ENCODE measurements around the gene RHBDF2. TPM values are rescaled to one million over a fixed set of nuclear protein-coding genes. Genes with fewer than 3 reads are reported as not detected.
"Not testable (repeated sequence)": the region's sequence is repeated elsewhere in the genome, so short reads cannot be mapped to it uniquely, and the experiment has no call there.

RHBDF2 gene
- total RNA-seq, 2 experiments from 2014 or later, result 33.2 to 33.8 TPM

GRCh38 chr17:76514355-76514754 is 13.1 kb upstream of the RHBDF2 start:
- not testable (repeated sequence) for DNase-seq

GRCh38 chr17:76513306-76513692 is 12.1 kb upstream of the RHBDF2 start:
- H3K9me3 Mint-ChIP-seq, result no peaks in the 10 kb centered on the region
- H3K27me3 Mint-ChIP-seq, result peaks cover 2% of the 10 kb centered on the region
- POLR2A ChIA-PET, result interaction anchor here (1.2 to 2.9 kb wide), 3 partner anchors 11 to 160 kb away, joined by 4 to 14 read pairs (median 11); partner anchors contain the start of genes PRPSAP1 and RHBDF2
- no peak for DNase-seq
- H3K4me1 Mint-ChIP-seq, result peaks cover 60% of the 10 kb centered on the region
- CTCF ChIA-PET, result interaction anchor here (1.0 to 2.7 kb wide), 4 partner anchors 10 to 128 kb away, joined by 4 to 14 read pairs (median 5); partner anchors contain the start of genes RHBDF2 and SPHK1
- peak overlapping the region; percentile 99 for H3K27ac Mint-ChIP-seq
- no peak overlapping the region for H3K4me3 Mint-ChIP-seq
- no peaks in the 10 kb centered on the region for H3K36me3 Mint-ChIP-seq (ENCODE audit: low read depth)

More at GRCh38 chr17:76514355-76514754, 13.1 kb upstream of the RHBDF2 start:
- peak overlapping the region; percentile 99 for H3K27ac Mint-ChIP-seq
- not testable (repeated sequence) for H3K27me3 Mint-ChIP-seq; H3K9me3 Mint-ChIP-seq; H3K36me3 Mint-ChIP-seq (ENCODE audit: low read depth); H3K4me3 Mint-ChIP-seq
- H3K4me1 Mint-ChIP-seq, result peaks cover 63% of the 10 kb centered on the region
- CTCF ChIA-PET, result interaction anchor here (0.7 to 2.7 kb wide), 9 partner anchors 8 to 373 kb away, joined by 3 to 14 read pairs (median 6); partner anchors contain the start of gene RHBDF2
- POLR2A ChIA-PET, result interaction anchor here (0.9 to 2.8 kb wide), 7 partner anchors 7 to 212 kb away, joined by 3 to 16 read pairs (median 4); partner anchors contain the start of genes JMJD6, METTL23, RHBDF2 and SPHK1

- Mint-ChIP-seq H3K27ac (peak overlapping the region; percentile 99), H3K9me3 (no peaks in the 10 kb centered on the region), H3K4me3 (no peak overlapping the region), H3K27me3 (peaks cover 6% of the 10 kb centered on the region), H3K4me1 (peaks cover 57% of the 10 kb centered on the region), H3K36me3 (ENCODE audit: low read depth) (no peaks in the 10 kb centered on the region)
- no peak for DNase-seq
- ChIA-PET POLR2A (interaction anchor here (1.0 to 4.2 kb wide), 6 partner anchors 12 to 159 kb away, joined by 3 to 23 read pairs (median 4); partner anchors contain the start of genes PRPSAP1 and RHBDF2), CTCF (interaction anchor here (0.6 to 2.7 kb wide), 3 partner anchors 11 to 128 kb away, joined by 3 to 14 read pairs (median 4); partner anchors contain the start of gene SPHK1)
These were observed 11.4 kb upstream of the RHBDF2 start for GRCh38 chr17:76512366-76513305.

- Mint-ChIP-seq H3K4me3 (no peak overlapping the region), H3K9me3 (no peaks in the 10 kb centered on the region), H3K36me3 (ENCODE audit: low read depth) (no peaks in the 10 kb centered on the region), H3K27ac (peak overlapping the region; percentile 33), H3K27me3 (peaks cover 8% of the 10 kb centered on the region), H3K4me1 (peaks cover 60% of the 10 kb centered on the region)
- CTCF ChIA-PET, result interaction anchor here (1.5 kb wide), 1 partner anchor 127 kb away, joined by 4 read pairs; the partner anchor contains the start of gene SPHK1
- DNase-seq, result no peak
- POLR2A ChIA-PET, result interaction anchor here (1.0 to 4.2 kb wide), 6 partner anchors 11 to 160 kb away, joined by 3 to 23 read pairs (median 4); partner anchors contain the start of genes PRPSAP1 and RHBDF2
These were observed 10.6 kb upstream of the RHBDF2 start for GRCh38 chr17:76511668-76512365.

GRCh38 chr17:76510831-76511244 is 9.6 kb upstream of the RHBDF2 start:
- H3K27ac Mint-ChIP-seq, result no peak overlapping the region
- H3K4me1 Mint-ChIP-seq, result peaks cover 61% of the 10 kb centered on the region
- POLR2A ChIA-PET, result interaction anchor here (1.9 to 4.2 kb wide), 3 partner anchors 10 to 47 kb away, joined by 5 to 23 read pairs (median 11); partner anchors contain the start of gene RHBDF2

GRCh38 chr17:76508472-76509063 is 7.3 kb upstream of the RHBDF2 start:
- peaks cover 43% of the 10 kb centered on the region for H3K4me1 Mint-ChIP-seq
- not testable (repeated sequence) for H3K27me3 Mint-ChIP-seq; H3K4me3 Mint-ChIP-seq; H3K36me3 Mint-ChIP-seq (ENCODE audit: low read depth); DNase-seq; H3K27ac Mint-ChIP-seq; H3K9me3 Mint-ChIP-seq
- ChIA-PET CTCF (interaction anchor here (1.0 to 7.5 kb wide), 7 partner anchors 14 to 110 kb away, joined by 3 to 46 read pairs (median 11); partner anchors contain the start of gene AANAT), POLR2A (interaction anchor here (1.2 to 4.2 kb wide), 3 partner anchors 8 to 155 kb away, joined by 3 to 23 read pairs (median 13); partner anchors contain the start of genes PRPSAP1 and RHBDF2)

More at GRCh38 chr17:76510831-76511244, 9.6 kb upstream of the RHBDF2 start:
- no peak for DNase-seq
- Mint-ChIP-seq H3K36me3 (ENCODE audit: low read depth) (no peaks in the 10 kb centered on the region), H3K4me3 (no peak overlapping the region), H3K9me3 (no peaks in the 10 kb centered on the region), H3K27me3 (peaks cover 8% of the 10 kb centered on the region)
- CTCF ChIA-PET, result interaction anchor here (0.5 to 0.7 kb wide), 3 partner anchors 36 to 728 kb away, joined by 3 to 6 read pairs (median 4); no protein-coding TSS in a partner anchor

- H3K9me3 Mint-ChIP-seq, result no peaks in the 10 kb centered on the region
- no peak overlapping the region for H3K27ac Mint-ChIP-seq
- H3K27me3 Mint-ChIP-seq, result peaks cover 8% of the 10 kb centered on the region
- peak; percentile 90 for DNase-seq
- ChIA-PET POLR2A (interaction anchor here (0.8 to 3.0 kb wide), 4 partner anchors 8 to 53 kb away, joined by 3 to 13 read pairs (median 4); partner anchors contain the start of genes AANAT and UBE2O), CTCF (interaction anchor here (0.8 to 7.5 kb wide), 20 partner anchors 8 to 325 kb away, joined by 3 to 46 read pairs (median 5); partner anchors contain the start of genes AANAT and UBE2O)
- peaks cover 40% of the 10 kb centered on the region for H3K4me1 Mint-ChIP-seq
- H3K4me3 Mint-ChIP-seq, result no peak overlapping the region
- no peaks in the 10 kb centered on the region for H3K36me3 Mint-ChIP-seq (ENCODE audit: low read depth)
These were observed 5.5 kb upstream of the RHBDF2 start for GRCh38 chr17:76506408-76507345.

GRCh38 chr17:76504117-76504516 is 2.9 kb upstream of the RHBDF2 start:
- peaks cover 6% of the 10 kb centered on the region for H3K27me3 Mint-ChIP-seq
- no peak overlapping the region for H3K4me3 Mint-ChIP-seq
- ChIA-PET CTCF (interaction anchor here (0.7 to 7.5 kb wide), 7 partner anchors 10 to 106 kb away, joined by 4 to 46 read pairs (median 11); partner anchors contain the start of genes AANAT and UBE2O), POLR2A (interaction anchor here (0.6 to 1.6 kb wide), 2 partner anchors 107 to 119 kb away, joined by 3 read pairs; no protein-coding TSS in a partner anchor)
- H3K9me3 Mint-ChIP-seq, result no peaks in the 10 kb centered on the region
- no peak for DNase-seq
- H3K27ac Mint-ChIP-seq, result no peak overlapping the region
- no peaks in the 10 kb centered on the region for H3K36me3 Mint-ChIP-seq (ENCODE audit: low read depth)
- H3K4me1 Mint-ChIP-seq, result peaks cover 48% of the 10 kb centered on the region

- H3K9me3 Mint-ChIP-seq, result no peaks in the 10 kb centered on the region
These were observed 1.4 kb upstream of the RHBDF2 start for GRCh38 chr17:76502341-76503211.

GRCh38 chr17:76501827-76502307 is 644 bp upstream of the RHBDF2 start:
- peak overlapping the region; percentile 93 for H3K27ac Mint-ChIP-seq
- H3K36me3 Mint-ChIP-seq (ENCODE audit: low read depth), result peaks cover 3% of the 10 kb centered on the region
- POLR2A ChIA-PET, result interaction anchor here (0.9 to 3.4 kb wide), 8 partner anchors 9 to 117 kb away, joined by 3 to 23 read pairs (median 7); no protein-coding TSS in a partner anchor
- H3K4me1 Mint-ChIP-seq, result peaks cover 62% of the 10 kb centered on the region
- CTCF ChIA-PET, result interaction anchor here (0.5 to 7.5 kb wide), 16 partner anchors 8 to 488 kb away, joined by 3 to 46 read pairs (median 4); partner anchors contain the start of genes AANAT and UBE2O
- no peaks in the 10 kb centered on the region for H3K9me3 Mint-ChIP-seq
- peak overlapping the region; percentile 71 for H3K4me3 Mint-ChIP-seq
- DNase-seq, result no peak
- H3K27me3 Mint-ChIP-seq, result no peaks in the 10 kb centered on the region

More at GRCh38 chr17:76502341-76503211, 1.4 kb upstream of the RHBDF2 start:
- H3K4me3 Mint-ChIP-seq, result no peak overlapping the region
- ChIA-PET CTCF (interaction anchor here (0.6 to 7.5 kb wide), 17 partner anchors 9 to 488 kb away, joined by 3 to 46 read pairs (median 5); partner anchors contain the start of genes AANAT and UBE2O), POLR2A (interaction anchor here (1.0 to 3.4 kb wide), 8 partner anchors 8 to 118 kb away, joined by 3 to 23 read pairs (median 7); no protein-coding TSS in a partner anchor)
- DNase-seq, result no peak
- peak overlapping the region; percentile 31 for H3K27ac Mint-ChIP-seq
- H3K27me3 Mint-ChIP-seq, result peaks cover under 1% of the 10 kb centered on the region
- H3K36me3 Mint-ChIP-seq (ENCODE audit: low read depth), result peaks cover 3% of the 10 kb centered on the region
- peaks cover 58% of the 10 kb centered on the region for H3K4me1 Mint-ChIP-seq
